ENCODE data around the gene ERAS.
"Not testable (repeated sequence)": the region's sequence is repeated elsewhere in the genome, so short reads cannot be mapped to it uniquely, and the experiment has no call there.

Gene ERAS

DNA sequence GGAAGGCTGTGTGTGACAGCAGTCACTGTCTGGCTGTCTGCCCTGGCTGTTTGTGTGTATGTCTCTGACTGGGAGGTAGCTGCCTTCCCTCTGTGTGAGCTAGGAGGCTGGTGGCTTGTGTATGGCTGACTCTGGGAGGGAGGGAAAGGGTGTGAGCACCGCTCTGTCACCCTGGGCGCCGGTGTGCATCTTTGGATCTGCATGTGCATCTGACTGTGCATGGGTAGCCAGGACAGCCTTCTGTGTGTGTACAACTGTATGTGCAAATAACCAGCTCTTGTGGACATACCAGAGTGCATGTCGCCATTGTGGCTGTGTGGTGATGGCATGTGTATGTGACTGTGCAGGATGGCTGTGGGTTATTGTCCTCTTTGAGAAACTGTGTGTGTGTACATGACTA lies 7.4 kb upstream of the ERAS start:
- no peak; the same call in 2 of the 3 replicates for ATAC-seq
- no peak for TF ChIP-seq ISL1 (CRISPR knock-in tag; IDR thresholded peaks at IDR 0.05)
- TF ChIP-seq ZC3H10 (CRISPR knock-in tag; IDR thresholded peaks at IDR 0.05): no peak
- TF ChIP-seq, protein P1, sequence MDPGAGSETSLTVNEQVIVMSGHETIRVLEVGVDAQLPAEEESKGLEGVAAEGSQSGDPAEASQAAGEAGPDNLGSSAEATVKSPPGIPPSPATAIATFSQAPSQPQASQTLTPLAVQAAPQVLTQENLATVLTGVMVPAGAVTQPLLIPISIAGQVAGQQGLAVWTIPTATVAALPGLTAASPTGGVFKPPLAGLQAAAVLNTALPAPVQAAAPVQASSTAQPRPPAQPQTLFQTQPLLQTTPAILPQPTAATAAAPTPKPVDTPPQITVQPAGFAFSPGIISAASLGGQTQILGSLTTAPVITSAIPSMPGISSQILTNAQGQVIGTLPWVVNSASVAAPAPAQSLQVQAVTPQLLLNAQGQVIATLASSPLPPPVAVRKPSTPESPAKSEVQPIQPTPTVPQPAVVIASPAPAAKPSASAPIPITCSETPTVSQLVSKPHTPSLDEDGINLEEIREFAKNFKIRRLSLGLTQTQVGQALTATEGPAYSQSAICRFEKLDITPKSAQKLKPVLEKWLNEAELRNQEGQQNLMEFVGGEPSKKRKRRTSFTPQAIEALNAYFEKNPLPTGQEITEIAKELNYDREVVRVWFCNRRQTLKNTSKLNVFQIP (CRISPR knock-in tag; IDR thresholded peaks at IDR 0.05; ENCODE audit: borderline replicate concordance, low read depth): no peak
- TF ChIP-seq BACH2 (CRISPR knock-in tag; IDR thresholded peaks at IDR 0.05; ENCODE audit: borderline replicate concordance): no peak
- TF ChIP-seq ZNF8 (CRISPR knock-in tag; IDR thresholded peaks at IDR 0.05): no peak
- TF ChIP-seq CSDC2 (CRISPR knock-in tag; IDR thresholded peaks at IDR 0.05): no peak
- TF ChIP-seq, protein P2, sequence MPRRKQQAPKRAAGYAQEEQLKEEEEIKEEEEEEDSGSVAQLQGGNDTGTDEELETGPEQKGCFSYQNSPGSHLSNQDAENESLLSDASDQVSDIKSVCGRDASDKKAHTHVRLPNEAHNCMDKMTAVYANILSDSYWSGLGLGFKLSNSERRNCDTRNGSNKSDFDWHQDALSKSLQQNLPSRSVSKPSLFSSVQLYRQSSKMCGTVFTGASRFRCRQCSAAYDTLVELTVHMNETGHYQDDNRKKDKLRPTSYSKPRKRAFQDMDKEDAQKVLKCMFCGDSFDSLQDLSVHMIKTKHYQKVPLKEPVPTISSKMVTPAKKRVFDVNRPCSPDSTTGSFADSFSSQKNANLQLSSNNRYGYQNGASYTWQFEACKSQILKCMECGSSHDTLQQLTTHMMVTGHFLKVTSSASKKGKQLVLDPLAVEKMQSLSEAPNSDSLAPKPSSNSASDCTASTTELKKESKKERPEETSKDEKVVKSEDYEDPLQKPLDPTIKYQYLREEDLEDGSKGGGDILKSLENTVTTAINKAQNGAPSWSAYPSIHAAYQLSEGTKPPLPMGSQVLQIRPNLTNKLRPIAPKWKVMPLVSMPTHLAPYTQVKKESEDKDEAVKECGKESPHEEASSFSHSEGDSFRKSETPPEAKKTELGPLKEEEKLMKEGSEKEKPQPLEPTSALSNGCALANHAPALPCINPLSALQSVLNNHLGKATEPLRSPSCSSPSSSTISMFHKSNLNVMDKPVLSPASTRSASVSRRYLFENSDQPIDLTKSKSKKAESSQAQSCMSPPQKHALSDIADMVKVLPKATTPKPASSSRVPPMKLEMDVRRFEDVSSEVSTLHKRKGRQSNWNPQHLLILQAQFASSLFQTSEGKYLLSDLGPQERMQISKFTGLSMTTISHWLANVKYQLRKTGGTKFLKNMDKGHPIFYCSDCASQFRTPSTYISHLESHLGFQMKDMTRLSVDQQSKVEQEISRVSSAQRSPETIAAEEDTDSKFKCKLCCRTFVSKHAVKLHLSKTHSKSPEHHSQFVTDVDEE (CRISPR knock-in tag; IDR thresholded peaks at IDR 0.05): no peak
- TF ChIP-seq, protein P3, sequence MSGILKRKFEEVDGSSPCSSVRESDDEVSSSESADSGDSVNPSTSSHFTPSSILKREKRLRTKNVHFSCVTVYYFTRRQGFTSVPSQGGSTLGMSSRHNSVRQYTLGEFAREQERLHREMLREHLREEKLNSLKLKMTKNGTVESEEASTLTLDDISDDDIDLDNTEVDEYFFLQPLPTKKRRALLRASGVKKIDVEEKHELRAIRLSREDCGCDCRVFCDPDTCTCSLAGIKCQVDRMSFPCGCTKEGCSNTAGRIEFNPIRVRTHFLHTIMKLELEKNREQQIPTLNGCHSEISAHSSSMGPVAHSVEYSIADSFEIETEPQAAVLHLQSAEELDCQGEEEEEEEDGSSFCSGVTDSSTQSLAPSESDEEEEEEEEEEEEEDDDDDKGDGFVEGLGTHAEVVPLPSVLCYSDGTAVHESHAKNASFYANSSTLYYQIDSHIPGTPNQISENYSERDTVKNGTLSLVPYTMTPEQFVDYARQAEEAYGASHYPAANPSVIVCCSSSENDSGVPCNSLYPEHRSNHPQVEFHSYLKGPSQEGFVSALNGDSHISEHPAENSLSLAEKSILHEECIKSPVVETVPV (CRISPR knock-in tag; IDR thresholded peaks at IDR 0.05): no peak
- no peak for TF ChIP-seq TOX (CRISPR knock-in tag; IDR thresholded peaks at IDR 0.05; ENCODE audit: borderline replicate concordance)
- TF ChIP-seq ZNF565 (CRISPR knock-in tag; conservative IDR thresholded peaks at IDR 0.05; ENCODE audit: low read depth): no peak
- TF ChIP-seq, protein P4, sequence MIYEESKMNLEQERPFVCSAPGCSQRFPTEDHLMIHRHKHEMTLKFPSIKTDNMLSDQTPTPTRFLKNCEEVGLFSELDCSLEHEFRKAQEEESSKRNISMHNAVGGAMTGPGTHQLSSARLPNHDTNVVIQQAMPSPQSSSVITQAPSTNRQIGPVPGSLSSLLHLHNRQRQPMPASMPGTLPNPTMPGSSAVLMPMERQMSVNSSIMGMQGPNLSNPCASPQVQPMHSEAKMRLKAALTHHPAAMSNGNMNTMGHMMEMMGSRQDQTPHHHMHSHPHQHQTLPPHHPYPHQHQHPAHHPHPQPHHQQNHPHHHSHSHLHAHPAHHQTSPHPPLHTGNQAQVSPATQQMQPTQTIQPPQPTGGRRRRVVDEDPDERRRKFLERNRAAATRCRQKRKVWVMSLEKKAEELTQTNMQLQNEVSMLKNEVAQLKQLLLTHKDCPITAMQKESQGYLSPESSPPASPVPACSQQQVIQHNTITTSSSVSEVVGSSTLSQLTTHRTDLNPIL (CRISPR knock-in tag; IDR thresholded peaks at IDR 0.05; ENCODE audit: low read depth): no peak
- no peak for TF ChIP-seq ESRRG (CRISPR knock-in tag; IDR thresholded peaks at IDR 0.05)
- TF ChIP-seq ZFP30 (CRISPR knock-in tag; IDR thresholded peaks at IDR 0.05): no peak
- no peak for TF ChIP-seq RARB (CRISPR knock-in tag; IDR thresholded peaks at IDR 0.05)

DNA sequence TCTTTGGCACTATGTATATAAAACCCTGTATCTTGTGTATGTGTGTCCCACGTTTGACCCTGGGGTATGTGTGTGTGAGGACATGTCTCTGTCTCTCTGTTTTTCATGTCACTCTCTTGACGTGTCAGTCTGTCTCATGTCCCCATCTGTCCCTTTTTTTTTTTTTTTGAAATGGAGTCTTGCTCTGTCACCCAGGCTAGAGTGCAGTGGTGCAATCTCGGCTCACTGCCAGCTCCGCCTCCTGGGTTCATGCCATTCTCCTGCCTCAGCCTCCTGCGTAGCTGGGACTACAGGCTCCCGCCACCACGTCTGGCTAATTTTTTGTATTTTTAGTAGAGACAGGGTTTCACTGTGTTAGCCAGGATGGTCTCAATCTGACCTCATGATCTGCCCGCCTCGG lies 6.9 kb upstream of the ERAS start:
- not testable (repeated sequence) for ATAC-seq

DNA sequence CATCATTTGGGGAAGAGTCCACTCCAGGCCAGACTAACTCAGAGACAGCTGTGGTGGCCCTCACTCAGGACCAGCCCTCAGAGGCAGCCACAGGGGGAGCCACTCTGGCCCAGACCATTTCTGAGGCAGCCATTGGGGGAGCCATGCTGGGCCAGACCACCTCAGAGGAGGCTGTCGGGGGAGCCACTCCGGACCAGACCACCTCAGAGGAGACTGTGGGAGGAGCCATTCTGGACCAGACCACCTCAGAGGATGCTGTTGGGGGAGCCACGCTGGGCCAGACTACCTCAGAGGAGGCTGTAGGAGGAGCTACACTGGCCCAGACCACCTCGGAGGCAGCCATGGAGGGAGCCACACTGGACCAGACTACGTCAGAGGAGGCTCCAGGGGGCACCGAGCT lies 3.3 kb upstream of the ERAS start:
- ATAC-seq: no peak
- TF ChIP-seq ZNF70 (CRISPR knock-in tag; IDR thresholded peaks at IDR 0.05): no peak
- TF ChIP-seq, protein P2 (CRISPR knock-in tag; IDR thresholded peaks at IDR 0.05): no peak
- no peak for TF ChIP-seq RARB (CRISPR knock-in tag; IDR thresholded peaks at IDR 0.05)
- TF ChIP-seq, protein P5, sequence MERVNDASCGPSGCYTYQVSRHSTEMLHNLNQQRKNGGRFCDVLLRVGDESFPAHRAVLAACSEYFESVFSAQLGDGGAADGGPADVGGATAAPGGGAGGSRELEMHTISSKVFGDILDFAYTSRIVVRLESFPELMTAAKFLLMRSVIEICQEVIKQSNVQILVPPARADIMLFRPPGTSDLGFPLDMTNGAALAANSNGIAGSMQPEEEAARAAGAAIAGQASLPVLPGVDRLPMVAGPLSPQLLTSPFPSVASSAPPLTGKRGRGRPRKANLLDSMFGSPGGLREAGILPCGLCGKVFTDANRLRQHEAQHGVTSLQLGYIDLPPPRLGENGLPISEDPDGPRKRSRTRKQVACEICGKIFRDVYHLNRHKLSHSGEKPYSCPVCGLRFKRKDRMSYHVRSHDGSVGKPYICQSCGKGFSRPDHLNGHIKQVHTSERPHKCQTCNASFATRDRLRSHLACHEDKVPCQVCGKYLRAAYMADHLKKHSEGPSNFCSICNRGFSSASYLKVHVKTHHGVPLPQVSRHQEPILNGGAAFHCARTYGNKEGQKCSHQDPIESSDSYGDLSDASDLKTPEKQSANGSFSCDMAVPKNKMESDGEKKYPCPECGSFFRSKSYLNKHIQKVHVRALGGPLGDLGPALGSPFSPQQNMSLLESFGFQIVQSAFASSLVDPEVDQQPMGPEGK (CRISPR knock-in tag; IDR thresholded peaks at IDR 0.05; ENCODE audit: borderline replicate concordance): no peak
- no peak for TF ChIP-seq TOX (CRISPR knock-in tag; IDR thresholded peaks at IDR 0.05; ENCODE audit: borderline replicate concordance)
- no peak for TF ChIP-seq CSDC2 (CRISPR knock-in tag; IDR thresholded peaks at IDR 0.05)
- TF ChIP-seq, protein P1 (CRISPR knock-in tag; IDR thresholded peaks at IDR 0.05; ENCODE audit: borderline replicate concordance, low read depth): no peak
- no peak for TF ChIP-seq ZNF8 (CRISPR knock-in tag; IDR thresholded peaks at IDR 0.05)
- TF ChIP-seq OSR1 (CRISPR knock-in tag; IDR thresholded peaks at IDR 0.05): no peak
- TF ChIP-seq ZNF565 (CRISPR knock-in tag; conservative IDR thresholded peaks at IDR 0.05; ENCODE audit: low read depth): no peak
- TF ChIP-seq, protein P4 (CRISPR knock-in tag; IDR thresholded peaks at IDR 0.05; ENCODE audit: low read depth): no peak
